Naive B cell (primary cell): ENCODE results near the gene TBX10. TPM values are rescaled to one million over a fixed set of nuclear protein-coding genes. Genes with fewer than 3 reads are reported as not detected.
A peak's percentile ranks its signal among the peaks of the same experiment; 100 is the strongest.

ENCODE experiments used
- ATAC-seq, 2 donors: fragments of 150-1000 bp; cut with Tn5 transposase; 2 replicates each; pipeline ENCODE4 v1.10.0; 2021; ENCODE audit warnings: low read depth in 2 of 2, mild to moderate bottlenecking in 2 of 2, moderate library complexity in 2 of 2
- DNase-seq: peaks from one replicate; pipeline ENCODE4 v3.0.0; 2022
- H3K27ac Mint-ChIP-seq, 6 donors: one replicate each; pipeline ENCODE4 v1.8.0; 2020 to 2022; ENCODE audit warnings: mild to moderate bottlenecking in 6 of 6, mixed read lengths in 6 of 6, moderate library complexity in 5 of 6, inconsistent platforms in 2 of 6
- H3K27me3 Mint-ChIP-seq, 3 donors: one replicate each; pipeline ENCODE4 v1.8.0; 2021 to 2022; ENCODE audit warnings: mixed read lengths in 3 of 3, mild to moderate bottlenecking in 1 of 3
- H3K36me3 Mint-ChIP-seq, 2 donors: one replicate each; pipeline ENCODE4 v1.8.0; 2020 to 2022; ENCODE audit warnings: mixed read lengths in 2 of 2, inconsistent platforms in 1 of 2, mild to moderate bottlenecking in 1 of 2
- H3K4me1 Mint-ChIP-seq, 3 donors: one replicate each; pipeline ENCODE4 v1.8.0; 2020 to 2022; ENCODE audit warnings: mixed read lengths in 3 of 3, inconsistent platforms in 1 of 3, mild to moderate bottlenecking in 1 of 3, moderate library complexity in 1 of 3
- H3K4me3 Mint-ChIP-seq, 8 donors: one replicate each; pipeline ENCODE4 v1.8.0; 2020 to 2022; ENCODE audit warnings: mild to moderate bottlenecking in 8 of 8, mixed read lengths in 8 of 8, moderate library complexity in 8 of 8, inconsistent platforms in 2 of 8
- H3K9me3 Mint-ChIP-seq, 7 donors: one replicate each; pipeline ENCODE4 v1.8.0; 2020 to 2022; ENCODE audit warnings: mixed read lengths in 7 of 7, mild to moderate bottlenecking in 5 of 7, inconsistent platforms in 2 of 7, moderate library complexity in 1 of 7
- polyA plus RNA-seq, 6 donors: library from polyadenylated mRNA; unstranded; fragments of 300-500 nt; fragmentation: Illumina TruSeq; gene quantifications; one replicate each; pipeline ENCODE4 v1.2.3, GENCODE V29; 2021; ENCODE audit warnings: low read depth in 6 of 6

The TBX10 gene
- polyA plus RNA-seq, 6 donors from 2014 or later = not detected

DNA sequence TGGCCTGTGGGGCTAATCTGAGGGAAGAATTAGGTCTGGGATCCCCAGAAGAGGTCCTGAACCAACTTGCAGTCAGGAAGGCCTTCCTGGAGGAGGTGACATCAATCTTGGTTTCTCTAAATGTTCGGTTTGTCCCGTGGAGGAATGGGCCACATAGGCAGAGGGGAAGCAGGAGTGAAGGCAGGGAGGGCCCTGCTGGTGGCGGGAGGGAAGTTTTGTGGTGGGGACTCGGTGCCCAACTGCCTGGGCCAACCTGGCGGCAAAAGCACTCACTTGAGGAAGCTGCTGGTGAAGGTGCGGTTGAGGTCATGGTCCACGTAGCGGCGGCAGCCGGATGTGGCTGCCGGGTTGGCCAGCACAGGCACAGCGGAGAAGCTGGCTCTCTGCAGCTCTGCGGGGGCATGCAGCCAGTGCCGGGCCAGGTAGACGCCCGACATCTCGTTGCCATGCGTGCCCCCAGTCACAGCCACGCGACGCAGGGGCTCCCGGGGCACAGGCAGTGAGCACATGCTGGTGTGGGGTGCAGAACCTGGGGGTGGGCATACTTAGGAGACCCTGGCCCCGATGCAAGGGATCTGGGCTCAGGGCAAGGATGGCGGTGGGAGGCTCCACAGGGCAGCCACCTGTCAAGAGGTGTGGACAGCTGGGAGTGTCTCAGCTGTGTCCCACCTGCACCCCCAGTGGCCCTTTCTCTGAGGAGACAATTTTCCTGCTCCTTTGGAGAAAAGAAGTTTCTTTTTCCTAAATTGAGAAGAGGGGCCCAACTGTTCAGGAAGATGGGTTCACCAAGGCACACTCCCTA lies 7.2 kb upstream of the TBX10 start:
- peaks cover 48 to 73% (median 58%) of the 10 kb centered on the region in 3 donors for H3K4me1 Mint-ChIP-seq
- peak; percentile 66 to 68 for ATAC-seq

GRCh38 chr11:67645521-67646461 lies 6.2 kb upstream of the TBX10 start:
- Mint-ChIP-seq H3K4me3 (peak overlapping the region; percentile 21 to 89 (median 80)), H3K27me3 (no peaks in the 10 kb centered on the region), H3K36me3 (no peaks in the 10 kb centered on the region), H3K27ac (peak overlapping the region in 5 of 6 donors; percentile 22 to 95 (median 89)), H3K9me3 (peaks cover 0 to 6% (median 0%) of the 10 kb centered on the region in 7 donors), H3K4me1 (peaks cover 47 to 64% (median 57%) of the 10 kb centered on the region in 3 donors)
- ATAC-seq (no peak), DNase-seq (no peak)

More for the DNA sequence above, 7.2 kb upstream of the TBX10 start:
- Mint-ChIP-seq H3K27me3 (no peaks in the 10 kb centered on the region), H3K36me3 (no peaks in the 10 kb centered on the region), H3K27ac (peak overlapping the region in 5 of 6 donors; percentile 84 to 95 (median 89)), H3K4me3 (peak overlapping the region; percentile 21 to 89 (median 80)), H3K9me3 (peaks cover 0 to 6% (median 0%) of the 10 kb centered on the region in 7 donors)
- DNase-seq = peak; percentile 87

GRCh38 chr11:67644472-67645418 lies 5.2 kb upstream of the TBX10 start:
- H3K4me3 Mint-ChIP-seq = peak overlapping the region in 2 of 8 donors; percentile 20 to 35
- peaks cover 0 to 3% (median 0%) of the 10 kb centered on the region in 3 donors for H3K27me3 Mint-ChIP-seq
- H3K9me3 Mint-ChIP-seq = peaks cover 0 to 3% (median 0%) of the 10 kb centered on the region in 7 donors
- DNase-seq (no peak), ATAC-seq (no peak)
- peak overlapping the region in 2 of 6 donors; percentile 16 to 82 for H3K27ac Mint-ChIP-seq
- no peaks in the 10 kb centered on the region for H3K36me3 Mint-ChIP-seq
- H3K4me1 Mint-ChIP-seq = peaks cover 41 to 59% (median 51%) of the 10 kb centered on the region in 3 donors

DNA sequence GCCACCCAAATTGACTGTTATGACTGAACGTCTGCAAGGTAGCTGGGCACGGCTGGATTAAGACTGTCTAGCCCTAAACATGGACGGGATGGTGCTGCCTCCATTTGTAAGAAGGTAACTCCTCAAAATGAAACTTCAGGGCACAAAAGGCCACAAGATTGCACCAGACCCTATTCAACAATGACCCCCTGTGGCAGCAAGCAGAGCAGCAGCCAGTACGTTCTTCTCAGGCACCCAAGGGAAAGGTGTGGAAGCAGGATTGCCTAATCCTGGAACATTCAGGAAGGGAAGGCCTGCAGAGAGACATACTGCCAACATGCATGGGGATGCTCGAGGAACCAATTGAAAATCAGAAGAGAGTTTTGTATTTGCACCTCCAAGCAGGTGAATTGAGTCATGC lies 4.5 kb upstream of the TBX10 start:
- Mint-ChIP-seq H3K27ac (no peak overlapping the region), H3K36me3 (no peaks in the 10 kb centered on the region), H3K9me3 (peaks cover 0 to 3% (median 0%) of the 10 kb centered on the region in 7 donors), H3K4me1 (peaks cover 34 to 52% (median 44%) of the 10 kb centered on the region in 3 donors), H3K27me3 (peaks cover 0 to 3% (median 0%) of the 10 kb centered on the region in 3 donors), H3K4me3 (peak overlapping the region in 1 of 8 donors; percentile 20)
- DNase-seq (no peak), ATAC-seq (no peak)

GRCh38 chr11:67642173-67643120 lies 2.9 kb upstream of the TBX10 start:
- Mint-ChIP-seq H3K4me3 (peak overlapping the region in 1 of 8 donors; percentile 48), H3K9me3 (peaks cover 0 to 3% (median 0%) of the 10 kb centered on the region in 7 donors), H3K36me3 (no peaks in the 10 kb centered on the region), H3K27me3 (peaks cover 0 to 3% (median 0%) of the 10 kb centered on the region in 3 donors), H3K4me1 (peaks cover 30 to 43% (median 35%) of the 10 kb centered on the region in 3 donors), H3K27ac (peak overlapping the region in 1 of 6 donors; percentile 67)
- no peak for DNase-seq
- no peak for ATAC-seq

DNA sequence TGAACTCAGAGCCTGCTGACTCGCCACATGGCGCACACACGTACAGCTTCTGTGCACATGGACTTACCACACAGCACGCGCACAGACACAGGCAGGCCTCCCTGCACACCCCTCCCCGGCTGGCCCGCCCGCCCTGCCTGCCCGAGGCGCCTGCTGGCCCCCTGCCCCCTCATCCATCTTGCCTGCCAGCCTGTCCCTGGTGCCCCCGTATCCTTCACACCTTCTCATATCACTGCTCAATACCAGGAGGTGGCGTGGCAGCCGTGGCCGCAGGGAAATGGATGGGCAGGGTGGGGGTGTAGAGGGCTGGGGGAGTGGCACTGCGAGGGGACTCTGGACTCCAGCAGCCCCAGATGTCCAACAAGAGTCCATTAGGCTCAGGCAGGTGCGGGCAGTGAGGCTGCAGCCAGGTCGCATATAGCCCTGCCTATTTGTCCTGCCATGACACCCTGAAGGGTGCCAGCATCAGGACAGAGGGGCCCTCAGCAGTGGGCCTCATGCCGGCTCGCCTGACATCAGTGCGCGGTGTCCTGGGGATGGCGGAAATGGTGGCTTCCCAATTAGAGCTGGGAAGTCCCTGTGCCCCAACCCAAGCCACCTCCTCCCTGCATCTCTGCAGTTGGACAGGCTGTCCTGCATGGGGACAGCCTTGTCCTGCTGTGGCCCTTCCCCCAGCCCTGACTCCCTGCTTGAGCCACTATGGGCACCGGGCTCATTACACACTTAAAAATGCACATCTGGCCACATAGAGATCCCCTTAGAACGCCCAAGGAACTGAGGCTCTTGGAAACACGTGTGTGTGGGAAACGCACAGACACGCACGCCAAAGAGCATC lies 2.0 kb upstream of the TBX10 start:
- Mint-ChIP-seq H3K9me3 (peaks cover 0 to 3% (median 0%) of the 10 kb centered on the region in 7 donors), H3K4me3 (no peak overlapping the region), H3K4me1 (peaks cover 23 to 43% (median 31%) of the 10 kb centered on the region in 3 donors), H3K27me3 (peaks cover 0 to 3% (median 0%) of the 10 kb centered on the region in 3 donors), H3K27ac (no peak overlapping the region), H3K36me3 (no peaks in the 10 kb centered on the region)
- DNase-seq (no peak), ATAC-seq (no peak)

DNA sequence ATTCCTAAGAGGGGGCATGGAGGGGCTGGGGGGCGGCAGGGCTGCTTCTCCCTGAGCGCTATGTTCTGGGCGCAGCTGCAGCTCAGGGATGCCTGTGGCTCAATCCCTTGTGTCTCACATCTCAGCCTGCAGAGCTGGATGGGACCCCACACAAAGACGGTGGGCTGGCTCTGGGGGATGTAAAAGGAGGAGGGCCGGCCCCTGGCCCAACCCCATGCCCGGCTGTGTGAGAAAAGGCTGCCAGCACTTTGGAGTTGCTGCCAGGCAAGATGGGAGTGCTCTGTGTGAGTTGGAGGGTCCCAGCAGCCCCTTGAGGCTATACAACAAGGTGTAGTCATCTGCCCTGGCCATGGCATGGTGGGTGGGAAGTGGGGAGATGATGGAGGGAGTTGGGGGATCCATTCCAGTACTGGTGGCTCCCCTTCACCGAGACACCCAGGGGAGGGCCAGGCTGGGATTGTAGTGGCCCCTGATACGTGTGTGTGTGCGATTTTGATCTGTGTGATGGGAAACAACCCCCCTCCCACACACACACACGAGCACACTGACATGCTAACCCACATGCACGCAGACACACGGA lies 1.3 kb upstream of the TBX10 start:
- Mint-ChIP-seq H3K27ac (no peak overlapping the region), H3K9me3 (peaks cover 0 to 3% (median 0%) of the 10 kb centered on the region in 7 donors), H3K4me3 (no peak overlapping the region), H3K27me3 (peaks cover 0 to 3% (median 0%) of the 10 kb centered on the region in 3 donors), H3K36me3 (no peaks in the 10 kb centered on the region), H3K4me1 (peaks cover 16 to 36% (median 24%) of the 10 kb centered on the region in 3 donors)
- DNase-seq = no peak
- no peak for ATAC-seq

DNA sequence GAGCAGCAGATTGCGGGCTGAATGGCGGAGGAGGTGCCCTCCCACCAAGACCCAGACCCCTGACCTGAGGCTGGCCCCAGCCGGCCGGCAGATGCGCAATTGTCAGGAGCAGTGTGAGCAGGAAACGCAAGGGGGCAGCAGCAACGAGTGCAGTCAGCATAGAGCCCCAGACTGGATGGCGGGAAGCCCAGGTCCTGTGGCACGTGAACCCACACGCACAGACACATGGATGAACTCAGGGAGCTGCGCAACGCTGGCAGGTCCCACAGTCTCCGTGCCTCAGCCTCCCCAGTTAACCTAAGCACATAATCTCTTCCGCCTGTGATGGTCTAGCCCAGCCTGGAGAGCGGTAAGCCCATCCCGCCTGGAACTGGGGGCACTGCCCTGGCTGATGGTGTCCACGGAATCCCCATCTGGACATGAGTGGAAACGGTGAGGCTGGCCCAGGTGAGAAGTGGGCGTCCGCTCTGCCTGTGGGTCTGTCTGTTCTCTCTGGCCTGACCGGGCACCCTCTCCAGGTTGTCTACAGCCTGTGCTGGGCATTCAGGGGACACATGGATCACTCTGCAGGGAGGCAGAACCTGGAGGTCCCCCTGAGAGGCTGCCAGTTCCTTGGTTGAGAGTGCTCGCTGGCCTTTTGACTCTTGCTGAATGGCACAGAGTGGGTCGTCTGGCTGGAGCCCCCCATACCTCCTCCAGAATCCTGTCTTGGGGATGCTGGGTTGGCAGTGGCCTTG lies 626 bp upstream of the TBX10 start:
- H3K27ac Mint-ChIP-seq = peak overlapping the region in 1 of 6 donors; percentile 61
- no peak overlapping the region for H3K4me3 Mint-ChIP-seq
- peaks cover 13 to 32% (median 21%) of the 10 kb centered on the region in 3 donors for H3K4me1 Mint-ChIP-seq
- no peaks in the 10 kb centered on the region for H3K36me3 Mint-ChIP-seq
- ATAC-seq (peak; percentile 88 to 95), DNase-seq (peak; percentile 55)
- H3K27me3 Mint-ChIP-seq = peaks cover 0 to 3% (median 0%) of the 10 kb centered on the region in 3 donors
- peaks cover 0 to 3% (median 0%) of the 10 kb centered on the region in 7 donors for H3K9me3 Mint-ChIP-seq

DNA sequence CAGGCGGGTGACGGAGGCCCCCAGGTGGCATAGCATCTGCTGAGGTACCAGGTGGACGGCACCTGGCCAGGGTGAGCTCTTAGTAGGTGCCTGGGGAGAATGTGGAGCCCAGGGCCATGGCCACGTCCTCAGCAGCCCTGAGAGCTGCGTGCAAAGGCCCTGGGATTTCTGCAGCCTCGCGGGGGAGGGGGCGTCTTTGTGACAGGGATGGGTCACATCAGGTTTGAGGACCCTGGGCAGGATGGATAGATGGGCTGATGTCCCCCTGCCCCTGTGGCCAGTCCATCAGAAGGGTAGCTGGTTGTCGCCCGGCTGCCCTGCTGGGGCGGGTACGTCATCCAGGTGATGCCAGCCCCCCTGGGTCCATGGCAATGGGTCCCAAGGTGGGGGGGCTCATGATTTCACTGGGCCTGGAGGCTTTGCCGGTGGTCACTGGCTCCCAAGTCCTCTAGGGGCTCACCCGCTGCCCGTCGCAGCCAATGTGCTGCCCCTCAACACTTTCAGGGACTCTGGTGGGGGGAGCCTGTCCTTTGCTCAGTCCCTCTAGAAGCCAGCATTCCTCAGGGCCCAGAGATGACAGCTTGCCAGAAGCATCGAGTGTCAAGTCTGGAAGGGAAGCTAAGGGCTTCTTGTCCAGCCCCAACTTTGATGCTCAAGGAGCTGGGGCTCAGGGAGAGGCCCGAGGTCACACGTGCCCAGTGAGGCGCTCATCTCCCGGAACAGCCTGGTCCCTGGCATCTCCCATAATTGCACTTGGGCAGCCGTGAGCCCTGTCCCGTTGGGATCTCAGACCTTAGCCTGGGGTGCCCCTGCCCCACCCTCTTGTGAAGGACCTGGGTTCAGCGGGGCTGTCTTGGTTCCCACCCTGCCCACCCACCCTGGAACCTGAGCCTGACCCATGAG lies 777 bp downstream of the TBX10 start:
- Mint-ChIP-seq H3K27me3 (peaks cover 0 to 3% (median 0%) of the 10 kb centered on the region in 3 donors), H3K4me3 (no peak overlapping the region), H3K36me3 (no peaks in the 10 kb centered on the region), H3K4me1 (peaks cover 8 to 27% (median 21%) of the 10 kb centered on the region in 3 donors), H3K9me3 (no peaks in the 10 kb centered on the region), H3K27ac (no peak overlapping the region)
- DNase-seq = no peak
- no peak for ATAC-seq
